ENCODE results near the gene SEMA4B. TPM values are rescaled to one million over a fixed set of nuclear protein-coding genes. Genes with fewer than 3 reads are reported as not detected.

SEMA4B gene
- total RNA-seq, 2 experiments from 2014 or later, result 5.3 to 6.2 TPM

DNA sequence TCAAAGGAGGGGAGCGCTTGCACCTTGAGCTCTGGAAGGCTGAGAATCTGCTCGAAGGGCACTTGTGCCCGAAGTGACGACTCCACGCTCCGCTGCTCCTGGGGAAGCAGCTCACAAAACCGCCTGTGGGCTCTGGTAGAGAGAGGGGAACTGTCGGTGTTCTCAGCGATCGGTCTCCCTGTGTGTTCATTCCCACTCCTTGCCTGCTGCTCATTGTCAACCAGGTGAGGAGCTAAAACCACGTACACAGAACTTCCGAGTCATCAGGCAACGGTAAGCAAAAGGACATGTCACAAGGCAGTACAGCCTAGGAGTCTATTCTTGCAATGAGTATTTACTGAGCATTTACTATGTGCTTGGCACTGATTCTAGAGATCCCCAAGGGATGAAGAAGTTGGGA is 31.1 kb downstream of the SEMA4B start:
- TF ChIP-seq, protein P1, sequence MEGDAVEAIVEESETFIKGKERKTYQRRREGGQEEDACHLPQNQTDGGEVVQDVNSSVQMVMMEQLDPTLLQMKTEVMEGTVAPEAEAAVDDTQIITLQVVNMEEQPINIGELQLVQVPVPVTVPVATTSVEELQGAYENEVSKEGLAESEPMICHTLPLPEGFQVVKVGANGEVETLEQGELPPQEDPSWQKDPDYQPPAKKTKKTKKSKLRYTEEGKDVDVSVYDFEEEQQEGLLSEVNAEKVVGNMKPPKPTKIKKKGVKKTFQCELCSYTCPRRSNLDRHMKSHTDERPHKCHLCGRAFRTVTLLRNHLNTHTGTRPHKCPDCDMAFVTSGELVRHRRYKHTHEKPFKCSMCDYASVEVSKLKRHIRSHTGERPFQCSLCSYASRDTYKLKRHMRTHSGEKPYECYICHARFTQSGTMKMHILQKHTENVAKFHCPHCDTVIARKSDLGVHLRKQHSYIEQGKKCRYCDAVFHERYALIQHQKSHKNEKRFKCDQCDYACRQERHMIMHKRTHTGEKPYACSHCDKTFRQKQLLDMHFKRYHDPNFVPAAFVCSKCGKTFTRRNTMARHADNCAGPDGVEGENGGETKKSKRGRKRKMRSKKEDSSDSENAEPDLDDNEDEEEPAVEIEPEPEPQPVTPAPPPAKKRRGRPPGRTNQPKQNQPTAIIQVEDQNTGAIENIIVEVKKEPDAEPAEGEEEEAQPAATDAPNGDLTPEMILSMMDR (IDR thresholded peaks at IDR 0.05), result no peak
- peak; percentile 44 for DNase-seq
- Mint-ChIP-seq H3K9me3 (no peaks in the 10 kb centered on the region), H3K27me3 (no peaks in the 10 kb centered on the region), H3K36me3 (ENCODE audit: low read depth) (peaks cover 39% of the 10 kb centered on the region), H3K4me3 (peak overlapping the region; percentile 99), H3K4me1 (ENCODE audit: low read depth) (peaks cover 45% of the 10 kb centered on the region), H3K27ac (peak overlapping the region; percentile 94)
- intact Hi-C loops (cut with micrococcal nuclease), result loop anchor here (5.0 kb wide), 1 partner anchor 35 kb away; the partner anchor contains the start of gene NGRN
- ChIA-PET CTCF (interaction anchor here (1.0 to 4.5 kb wide), 6 partner anchors 11 to 699 kb away, joined by 3 to 24 read pairs (median 5); no protein-coding TSS in a partner anchor), POLR2A (interaction anchor here (0.6 to 3.3 kb wide), 8 partner anchors 17 to 338 kb away, joined by 3 to 13 read pairs (median 4); partner anchors contain the start of genes AP3S2 and TTLL13)
- ATAC-seq, result no peak

DNA sequence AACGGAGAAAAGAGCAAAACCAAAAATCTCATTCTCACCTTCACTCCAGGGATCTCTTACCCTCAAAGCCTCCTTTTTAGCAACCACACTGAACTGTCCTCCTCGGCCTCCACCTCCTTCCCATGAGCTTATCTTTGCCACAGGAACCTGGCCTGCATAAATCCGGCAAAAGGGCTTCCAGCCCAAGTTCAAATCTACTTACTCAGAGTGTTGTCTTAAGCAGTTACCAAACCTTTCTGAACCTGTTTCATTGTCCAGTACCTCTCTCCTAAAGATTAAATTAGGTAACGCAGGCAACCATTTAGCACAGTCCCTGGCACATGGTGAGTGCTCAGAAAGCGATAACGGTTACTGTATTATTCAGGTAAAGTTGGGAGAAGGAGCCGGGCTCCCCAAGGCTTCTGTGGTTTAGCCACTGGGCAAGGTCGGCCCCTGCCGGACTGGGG is 31.8 kb downstream of the SEMA4B start:
- POLR2A ChIA-PET, result interaction anchor here (0.7 to 3.3 kb wide), 9 partner anchors 16 to 339 kb away, joined by 3 to 13 read pairs (median 6); partner anchors contain the start of genes AP3S2, IDH2 and TTLL13
- no peaks in the 10 kb centered on the region for H3K9me3 Mint-ChIP-seq
- peak; percentile 17 for DNase-seq
- H3K27ac Mint-ChIP-seq, result peak overlapping the region; percentile 94
- H3K36me3 Mint-ChIP-seq (ENCODE audit: low read depth), result peaks cover 39% of the 10 kb centered on the region
- H3K4me1 Mint-ChIP-seq (ENCODE audit: low read depth), result peaks cover 45% of the 10 kb centered on the region
- intact Hi-C loops (cut with micrococcal nuclease), result loop anchor here (5.0 kb wide), 1 partner anchor 34 kb away; the partner anchor contains the start of gene NGRN
- H3K27me3 Mint-ChIP-seq, result no peaks in the 10 kb centered on the region
- no peak for ATAC-seq
- CTCF ChIA-PET, result interaction anchor here (0.6 to 4.5 kb wide), 9 partner anchors 11 to 697 kb away, joined by 3 to 24 read pairs (median 5); no protein-coding TSS in a partner anchor
- TF ChIP-seq, protein P1 (IDR thresholded peaks at IDR 0.05), result no peak
- peak overlapping the region; percentile 99 for H3K4me3 Mint-ChIP-seq

DNA sequence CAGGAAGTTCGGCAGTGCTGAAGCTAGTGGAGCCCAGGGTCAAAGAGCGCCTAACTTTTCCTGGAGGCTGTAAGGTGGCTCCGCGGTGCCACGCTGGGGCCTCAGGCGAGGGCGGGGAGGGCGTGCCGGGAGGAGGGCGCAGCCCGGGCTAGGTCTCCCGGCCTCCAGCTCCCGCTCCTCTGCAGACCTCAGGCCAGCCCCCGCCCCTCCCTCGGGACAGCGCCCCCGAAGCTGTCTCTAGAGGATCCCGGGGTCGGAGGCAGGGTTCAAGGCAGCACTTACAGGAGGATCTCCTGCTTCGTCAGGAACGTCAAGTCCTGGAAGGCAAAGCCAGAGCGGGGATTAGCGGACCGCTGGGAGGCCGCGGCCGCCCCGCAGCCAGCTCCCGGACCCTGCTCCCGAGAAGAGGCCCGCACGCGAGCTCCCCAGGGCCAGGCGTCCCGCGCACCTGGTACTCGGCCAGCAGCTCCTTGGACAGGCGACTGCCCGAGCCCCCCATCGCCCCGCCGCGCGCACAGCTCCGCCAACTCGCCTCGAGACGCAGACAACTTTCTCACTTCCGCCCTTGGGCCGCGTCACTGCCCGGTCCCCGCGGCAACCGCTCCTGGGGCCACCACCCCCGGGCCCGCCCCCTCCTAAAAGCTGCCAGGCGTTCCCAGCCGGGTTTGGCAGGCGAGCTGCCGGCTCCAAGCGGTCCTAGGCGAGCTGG is 32.4 kb downstream of the SEMA4B start, which contains the start of gene CIB1:
Gene CIB1, minus strand, starts transcription at position 555 of the 709 bp plus-strand sequence. Its CDS starts 56 bp downstream, at position 499.
- Mint-ChIP-seq H3K4me3 (peak within 1 kb of the TSS; percentile 99), H3K9me3 (no peaks in the 10 kb centered on the region), H3K4me1 (ENCODE audit: low read depth) (peaks cover 45% of the 10 kb centered on the region), H3K27ac (peak within 1 kb of the TSS; percentile 94), H3K36me3 (ENCODE audit: low read depth) (peaks cover 44% of the 10 kb centered on the region), H3K27me3 (no peaks in the 10 kb centered on the region)
- ChIA-PET POLR2A (interaction anchor here (0.6 to 3.3 kb wide), 13 partner anchors 9 to 340 kb away, joined by 3 to 13 read pairs (median 3); partner anchors contain the start of genes AP3S2, IDH2, SEMA4B and TTLL13), CTCF (interaction anchor here (0.6 to 4.5 kb wide), 11 partner anchors 12 to 697 kb away, joined by 3 to 24 read pairs (median 4); no protein-coding TSS in a partner anchor)
- intact Hi-C loops (cut with micrococcal nuclease), result loop anchor here (5.0 kb wide), 1 partner anchor 34 kb away; the partner anchor contains the start of gene NGRN
- ATAC-seq (peak; percentile 87), DNase-seq (peak; percentile 97)
- TF ChIP-seq, protein P1 (IDR thresholded peaks at IDR 0.05), result no peak

DNA sequence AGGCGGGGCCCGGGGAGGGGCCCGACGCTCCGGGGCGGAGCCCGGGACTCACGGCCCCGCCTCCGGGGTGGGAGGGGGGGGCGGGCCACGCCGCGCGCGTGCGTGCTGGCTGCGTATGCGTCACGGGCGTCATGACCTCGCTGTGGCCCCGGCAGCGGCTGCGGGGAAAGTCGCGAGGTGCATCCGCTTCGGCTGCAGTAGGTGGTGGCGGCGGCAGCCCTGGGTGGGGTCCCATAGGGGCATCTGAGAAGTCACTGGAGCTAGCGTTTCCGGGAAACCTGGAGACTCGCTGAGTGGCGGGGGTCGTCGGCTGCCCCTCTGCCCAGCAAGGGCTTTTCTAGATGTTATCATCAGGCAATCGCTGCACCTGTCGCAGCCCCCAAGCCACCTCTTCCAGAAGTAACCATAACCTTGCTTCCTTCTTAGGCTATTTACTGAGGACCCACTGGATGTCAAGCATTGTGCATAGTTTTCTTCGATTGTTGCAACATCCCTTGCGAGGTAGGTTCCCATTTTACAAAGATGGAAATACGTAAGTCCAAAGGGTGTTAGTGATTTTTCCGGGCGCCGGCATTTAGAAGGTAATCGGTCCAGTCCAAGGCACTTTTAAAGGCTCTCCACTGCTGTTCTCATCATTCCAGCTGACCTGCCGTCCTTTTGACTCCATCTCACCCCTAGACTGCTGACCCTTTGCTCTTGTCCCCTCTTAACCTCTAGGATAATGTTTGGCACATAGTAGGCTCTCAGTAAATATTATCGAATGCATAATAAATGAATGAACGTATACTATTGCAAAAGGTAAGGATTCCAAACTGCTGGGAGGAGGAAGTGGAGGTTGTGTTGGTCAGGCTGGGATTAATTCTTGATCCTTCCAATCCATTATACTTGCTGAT is 33.2 kb downstream of the SEMA4B start, which contains the start of gene GDPGP1:
Gene GDPGP1, plus strand, starts transcription at position 114 of the 893 bp plus-strand sequence. CDS start 6,700 bp downstream, outside the sequence.
- Mint-ChIP-seq H3K4me3 (peak within 1 kb of the TSS; percentile 99), H3K9me3 (no peaks in the 10 kb centered on the region), H3K36me3 (ENCODE audit: low read depth) (peaks cover 41% of the 10 kb centered on the region), H3K27me3 (no peaks in the 10 kb centered on the region), H3K27ac (peak within 1 kb of the TSS; percentile 94), H3K4me1 (ENCODE audit: low read depth) (peaks cover 43% of the 10 kb centered on the region)
- ATAC-seq, result no peak
- no peak for DNase-seq
- POLR2A ChIA-PET, result interaction anchor here (0.6 to 3.3 kb wide), 11 partner anchors 8 to 135 kb away, joined by 3 to 13 read pairs (median 3); partner anchors contain the start of genes IDH2, NGRN, SEMA4B and TTLL13
- intact Hi-C loops (cut with micrococcal nuclease), result loop anchor here (5.0 kb wide), 1 partner anchor 33 kb away; the partner anchor contains the start of gene NGRN
- CTCF ChIA-PET, result interaction anchor here (0.8 to 4.5 kb wide), 6 partner anchors 13 to 93 kb away, joined by 3 to 24 read pairs (median 4); no protein-coding TSS in a partner anchor
- TF ChIP-seq, protein P1 (IDR thresholded peaks at IDR 0.05), result no peak

Measured in activated CD8-positive, alpha-beta T cell treated with anti-CD3 and anti-CD28 coated beads for 36 hours (primary cell).